HEK293T (cell line): ENCODE results near the gene ATOH8.

Experiments used
- BHLHE40 ChIP-seq: fragments of 450-650 bp; IDR thresholded peaks from 2 replicates; pipeline ENCODE4 v1.6.1; 2016; ENCODE audit warnings: mild to moderate bottlenecking, moderate library complexity, borderline replicate concordance
- ELF4 ChIP-seq: fragments of 450-650 bp; IDR thresholded peaks from 2 replicates; pipeline ENCODE4 v1.6.1; 2017; ENCODE audit warnings: antibody characterized with exemption
- FOXA1 ChIP-seq: fragments of 450-650 bp; IDR thresholded peaks from 2 replicates; pipeline ENCODE4 v1.6.1; 2016; ENCODE audit warnings: mild to moderate bottlenecking
- FOXM1 ChIP-seq: fragments of 450-650 bp; IDR thresholded peaks from 2 replicates; pipeline ENCODE4 v1.6.1; 2017; ENCODE audit warnings: mild to moderate bottlenecking, borderline replicate concordance
- LEF1 ChIP-seq: fragments of 450-650 bp; IDR thresholded peaks from 2 replicates; pipeline ENCODE4 v1.6.1; 2017; ENCODE audit warnings: mild to moderate bottlenecking, borderline replicate concordance
- SUZ12 ChIP-seq: fragments of 450-650 bp; IDR thresholded peaks from 2 replicates; pipeline ENCODE4 v1.6.1; 2016; ENCODE audit warnings: mild to moderate bottlenecking

DNA sequence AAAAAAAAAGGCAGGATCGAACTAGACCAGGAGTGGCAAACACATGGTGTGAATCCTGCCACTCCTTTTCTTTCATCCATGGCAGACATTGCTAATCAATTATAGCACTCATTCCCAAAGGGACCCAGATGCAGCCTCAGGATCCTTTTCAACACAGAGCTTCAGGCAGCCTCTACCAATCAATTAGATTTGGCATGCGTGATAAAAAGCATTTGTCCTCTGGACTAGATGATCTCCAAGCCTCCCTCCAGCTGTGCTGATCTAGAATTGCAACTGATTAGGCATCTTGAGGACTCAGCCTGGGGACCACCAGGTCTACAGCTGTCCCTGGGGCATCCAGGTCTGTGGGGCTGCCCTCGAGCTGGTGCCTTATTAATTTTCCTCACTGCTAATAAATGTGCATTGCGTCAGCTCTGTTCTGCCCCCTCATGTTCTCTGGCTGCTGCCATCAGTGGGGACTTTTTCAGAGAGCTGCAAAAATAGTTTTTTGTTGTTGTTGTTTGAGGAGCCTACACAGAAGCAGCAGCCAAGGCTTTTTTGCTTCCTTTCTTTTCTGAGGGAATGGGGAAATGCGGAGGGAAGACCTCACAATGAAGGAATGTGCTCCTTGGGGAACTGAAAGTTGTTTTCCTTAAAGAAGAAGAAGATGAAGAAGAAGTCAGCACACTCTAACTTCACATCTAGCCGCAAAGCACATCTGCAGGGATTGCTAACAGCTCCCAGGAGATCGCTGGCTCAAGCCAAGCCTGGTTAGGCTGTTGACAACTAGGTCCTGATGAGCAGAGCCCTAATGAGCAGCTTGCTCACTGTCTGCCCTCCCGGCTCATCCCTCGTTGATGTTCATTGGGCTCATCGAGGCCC, 8.8 kb upstream of the ATOH8 start:
- no peak for TF ChIP-seq SUZ12
- TF ChIP-seq FOXA1, result no peak
- no peak for TF ChIP-seq BHLHE40
- no peak for TF ChIP-seq LEF1
- no peak for TF ChIP-seq FOXM1
- no peak for TF ChIP-seq ELF4
